SU-DHL-6 (cell line): Measurements from ENCODE around the gene CLSTN2.

Experiments used
- CTCF ChIP-seq: fragments of 200-600 bp; sonication (generic); IDR thresholded peaks from one replicate; pipeline ENCODE4 v1.5.1; 2017; ENCODE audit warnings: antibody characterized with exemption, mild to moderate bottlenecking, low read length, moderate library complexity; ENCODE audit not compliant: insufficient read depth, poor library complexity, severe bottlenecking
- EZH2phosphoT487 ChIP-seq: fragments of 200-600 bp; sonication (generic), shearing (Covaris generic); conservative IDR thresholded peaks from 2 replicates; pipeline ENCODE4 v1.6.1; 2018; ENCODE audit warnings: mild to moderate bottlenecking, antibody characterized with exemption, low read length, moderate library complexity, mixed read lengths

- TF ChIP-seq CTCF: no peak
- no peak for TF ChIP-seq EZH2phosphoT487
Observed at GRCh38 chr3:140097874-140098635, 163.1 kb downstream of the CLSTN2 start.
